Naive thymus-derived CD4-positive, alpha-beta T cell (primary cell): ENCODE data around the gene ZER1. TPM values are rescaled to one million over a fixed set of nuclear protein-coding genes. Genes with fewer than 3 reads are reported as not detected.
"Not testable (repeated sequence)": the region's sequence is repeated elsewhere in the genome, so short reads cannot be mapped to it uniquely, and the experiment has no call there.

Experiments used
- ATAC-seq: fragments of 150-1000 bp; cut with Tn5 transposase; 2 replicates; pipeline ENCODE4 v1.10.0; 2021; ENCODE audit warnings: mild to moderate bottlenecking, moderate library complexity
- CTCF ChIA-PET: fragments of 350-600 bp; sonication (Branson Sonifier 250); formaldehyde crosslinking; loops from one replicate; lab custom pipeline; 2021; ENCODE audit warnings: antibody characterized with exemption; lab: Charles Lee
- POLR2A ChIA-PET: fragments of 350-600 bp; sonication (Branson Sonifier 250); formaldehyde crosslinking; loops from one replicate; lab custom pipeline; 2021; ENCODE audit warnings: antibody characterized with exemption, inconsistent platforms; lab: Charles Lee
- DNase-seq, 9 donors: peaks; one replicate each; pipeline versions ENCODE4 v3.0.0 to v3.0.0-alpha.2; 2020 to 2022; ENCODE audit warnings: mixed read lengths in 1 of 9
- H3K27ac ChIP-seq: one replicate; pipeline ENCODE4 v1.7.0; 2013; ENCODE audit warnings: mild to moderate bottlenecking, low read depth, low read length, moderate library complexity
- H3K27me3 ChIP-seq, 2 donors: one replicate each; pipeline ENCODE4 v1.7.0; 2013; ENCODE audit warnings: low read length in 2 of 2, mild to moderate bottlenecking in 2 of 2, moderate library complexity in 2 of 2; ENCODE audit not compliant: control insufficient read depth in 2 of 2, insufficient read depth in 2 of 2
- H3K36me3 ChIP-seq, 3 experiments: 1 replicate in 2 of 3; 2 replicates in 1 of 3; pipeline ENCODE4 v1.7.0; 2013; ENCODE audit warnings: low read length in 3 of 3, mild to moderate bottlenecking in 3 of 3, moderate library complexity in 1 of 3; ENCODE audit not compliant: insufficient read depth in 3 of 3, control insufficient read depth in 2 of 3
- H3K4me1 ChIP-seq, 2 donors: one replicate each; pipeline ENCODE4 v1.7.0; 2013; ENCODE audit warnings: low read length in 2 of 2, mild to moderate bottlenecking in 2 of 2, moderate library complexity in 1 of 2; ENCODE audit not compliant: control insufficient read depth in 2 of 2, insufficient read depth in 2 of 2
- H3K4me3 ChIP-seq: 2 replicates; pipeline ENCODE4 v1.7.0; 2013; ENCODE audit warnings: mild to moderate bottlenecking, low read length
- H3K9me3 ChIP-seq, 3 experiments: 1 replicate in 2 of 3; 2 replicates in 1 of 3; pipeline ENCODE4 v1.7.0; 2013; ENCODE audit warnings: low read length in 3 of 3; ENCODE audit not compliant: control insufficient read depth in 2 of 3
- H3K27ac Mint-ChIP-seq, 9 donors: one replicate each; pipeline ENCODE4 v1.8.0; 2020 to 2022; ENCODE audit warnings: mixed read lengths in 9 of 9, mild to moderate bottlenecking in 8 of 9, moderate library complexity in 5 of 9, inconsistent platforms in 2 of 9
- H3K27me3 Mint-ChIP-seq, 5 donors: one replicate each; pipeline ENCODE4 v1.8.0; 2021 to 2022; ENCODE audit warnings: mixed read lengths in 5 of 5, mild to moderate bottlenecking in 1 of 5
- H3K36me3 Mint-ChIP-seq, 5 donors: one replicate each; pipeline ENCODE4 v1.8.0; 2020 to 2022; ENCODE audit warnings: mixed read lengths in 5 of 5, mild to moderate bottlenecking in 3 of 5, inconsistent platforms in 1 of 5
- H3K4me1 Mint-ChIP-seq, 7 donors: one replicate each; pipeline ENCODE4 v1.8.0; 2020 to 2022; ENCODE audit warnings: mixed read lengths in 7 of 7, mild to moderate bottlenecking in 3 of 7, inconsistent platforms in 1 of 7
- H3K4me3 Mint-ChIP-seq, 10 donors: one replicate each; pipeline ENCODE4 v1.8.0; 2020 to 2022; ENCODE audit warnings: mild to moderate bottlenecking in 10 of 10, mixed read lengths in 10 of 10, moderate library complexity in 6 of 10, inconsistent platforms in 2 of 10
- H3K9me3 Mint-ChIP-seq, 11 donors: one replicate each; pipeline ENCODE4 v1.8.0; 2020 to 2022; ENCODE audit warnings: mixed read lengths in 11 of 11, mild to moderate bottlenecking in 4 of 11, inconsistent platforms in 1 of 11, moderate library complexity in 1 of 11
- intact Hi-C, 2 donors: fragments of 100-400 bp; cut with micrococcal nuclease; formaldehyde crosslinking; loops; one replicate each; pipeline ENCODE4 v1.15.1; 2023
- polyA plus RNA-seq, 2 donors: library from polyadenylated mRNA; unstranded; fragments of 300-500 nt; fragmentation: Illumina TruSeq; gene quantifications; one replicate each; pipeline ENCODE4 v1.2.3, GENCODE V29; 2021
- total RNA-seq, 6 experiments: library from RNA in 5 of 6; stranded (reverse) in 5 of 6; gene quantifications; 1 replicate in 5 of 6; 2 replicates in 1 of 6; pipeline ENCODE4 v1.2.3 and lab custom pipeline; 2021 to 2026

ZER1 gene
- total and polyA plus RNA-seq, 7 experiments from 2014 or later = 22.7 to 57.7 (median 37.6) TPM

GRCh38 chr9:128701227-128701854 lies 70.4 kb downstream of the ZER1 start:
- ChIA-PET POLR2A (interaction anchor here (0.6 to 1.0 kb wide), 2 partner anchors 11 to 23 kb away, joined by 3 read pairs; partner anchors contain the start of gene ZDHHC12), CTCF (interaction anchor here (0.6 to 0.9 kb wide), 2 partner anchors 9 to 94 kb away, joined by 3 to 4 read pairs; no protein-coding TSS in a partner anchor)
- Histone ChIP-seq H3K4me1 (no peaks in the 10 kb centered on the region), H3K4me3 (no peak overlapping the region), H3K9me3 (no peaks in the 10 kb centered on the region), H3K27ac (no peak overlapping the region), H3K27me3 (no peaks in the 10 kb centered on the region), H3K36me3 (peaks cover 2 to 9% (median 3%) of the 10 kb centered on the region in 3 experiments)
- no peaks in the 10 kb centered on the region for H3K27me3 Mint-ChIP-seq
- peaks cover 0 to 6% (median 0%) of the 10 kb centered on the region in 5 donors for H3K36me3 Mint-ChIP-seq
- intact Hi-C loops = loop anchor here (5.0 kb wide), 1 partner anchor 86 kb away; the partner anchor contains the start of gene TBC1D13 (in 2 of the 2)
- no peak for ATAC-seq
- peak overlapping the region in 2 of 9 donors; percentile 67 to 71 for H3K27ac Mint-ChIP-seq
- peak overlapping the region in 8 of 10 donors; percentile 14 to 92 (median 52) for H3K4me3 Mint-ChIP-seq
- DNase-seq = no peak
- no peaks in the 10 kb centered on the region for H3K9me3 Mint-ChIP-seq
- peaks cover 4 to 17% (median 10%) of the 10 kb centered on the region in 7 donors for H3K4me1 Mint-ChIP-seq

GRCh38 chr9:128699096-128699795 lies 72.5 kb downstream of the ZER1 start:
- H3K4me3 ChIP-seq, H3K27ac Mint-ChIP-seq, H3K36me3 Mint-ChIP-seq, intact Hi-C loops, H3K9me3 ChIP-seq, H3K9me3 Mint-ChIP-seq, ATAC-seq, H3K27me3 ChIP-seq, CTCF ChIA-PET, H3K4me1 ChIP-seq, H3K4me3 Mint-ChIP-seq, DNase-seq, H3K27me3 Mint-ChIP-seq, H3K27ac ChIP-seq: not testable (repeated sequence)
- H3K36me3 ChIP-seq = peaks cover 3 to 18% (median 14%) of the 10 kb centered on the region in 3 experiments
- peaks cover 4 to 17% (median 10%) of the 10 kb centered on the region in 7 donors for H3K4me1 Mint-ChIP-seq
- POLR2A ChIA-PET = interaction anchor here (1.1 kb wide), 1 partner anchor 10 kb away, joined by 3 read pairs; the partner anchor contains the start of gene SET

GRCh38 chr9:128696923-128697707 lies 74.6 kb downstream of the ZER1 start:
- DNase-seq (no peak), ATAC-seq (no peak)
- intact Hi-C loops = no loop called here
- no peak overlapping the region for H3K4me3 ChIP-seq
- Mint-ChIP-seq H3K9me3 (no peaks in the 10 kb centered on the region), H3K27me3 (no peaks in the 10 kb centered on the region), H3K4me1 (peaks cover 0 to 15% (median 10%) of the 10 kb centered on the region in 7 donors), H3K36me3 (peaks cover 8 to 20% (median 13%) of the 10 kb centered on the region in 5 donors), H3K4me3 (no peak overlapping the region), H3K27ac (peak overlapping the region in 4 of 9 donors; percentile 11 to 75 (median 63))
- no peak overlapping the region for H3K27ac ChIP-seq
- CTCF ChIA-PET = interaction anchor here (0.6 to 1.0 kb wide), 2 partner anchors 12 kb away, joined by 3 to 4 read pairs; no protein-coding TSS in a partner anchor
- no peaks in the 10 kb centered on the region for H3K27me3 ChIP-seq
- H3K4me1 ChIP-seq = no peaks in the 10 kb centered on the region
- no peaks in the 10 kb centered on the region for H3K9me3 ChIP-seq
- POLR2A ChIA-PET = interaction anchor here (0.7 to 1.4 kb wide), 4 partner anchors 11 to 48 kb away, joined by 3 to 4 read pairs (median 4); partner anchors contain the start of genes DYNC2I2 and ZDHHC12
- peaks cover 11 to 36% (median 35%) of the 10 kb centered on the region in 3 experiments for H3K36me3 ChIP-seq

GRCh38 chr9:128694344-128694743 lies 77.4 kb downstream of the ZER1 start:
- Mint-ChIP-seq H3K27me3 (no peaks in the 10 kb centered on the region), H3K4me3 (no peak overlapping the region), H3K36me3 (peaks cover 11 to 30% (median 21%) of the 10 kb centered on the region in 5 donors), H3K27ac (peak overlapping the region in 1 of 9 donors; percentile 90), H3K9me3 (no peaks in the 10 kb centered on the region), H3K4me1 (peaks cover 13 to 27% (median 20%) of the 10 kb centered on the region in 7 donors)
- no peak overlapping the region for H3K4me3 ChIP-seq
- ATAC-seq (no peak), DNase-seq (no peak)
- H3K4me1 ChIP-seq = peaks cover 0 to 12% of the 10 kb centered on the region in 2 donors
- no peaks in the 10 kb centered on the region for H3K27me3 ChIP-seq
- no peaks in the 10 kb centered on the region for H3K9me3 ChIP-seq
- intact Hi-C loops = no loop called here
- POLR2A ChIA-PET = interaction anchor here (1.2 kb wide), 1 partner anchor 10 kb away, joined by 3 read pairs; no protein-coding TSS in a partner anchor
- H3K27ac ChIP-seq = no peak overlapping the region
- H3K36me3 ChIP-seq = peaks cover 11 to 45% (median 36%) of the 10 kb centered on the region in 3 experiments
- CTCF ChIA-PET = interaction anchor here (0.7 kb wide), 1 partner anchor 394 kb away, joined by 3 read pairs; no protein-coding TSS in a partner anchor

GRCh38 chr9:128693738-128694137 lies 78.0 kb downstream of the ZER1 start:
- H3K4me3 Mint-ChIP-seq = not testable (repeated sequence)
- peaks cover 11 to 45% (median 36%) of the 10 kb centered on the region in 3 experiments for H3K36me3 ChIP-seq
- POLR2A ChIA-PET = interaction anchor here (0.5 to 1.2 kb wide), 3 partner anchors 10 to 111 kb away, joined by 3 to 4 read pairs (median 3); no protein-coding TSS in a partner anchor

More at GRCh38 chr9:128693738-128694137, 78.0 kb downstream of the ZER1 start:
- ATAC-seq, H3K9me3 Mint-ChIP-seq, H3K27me3 ChIP-seq, H3K4me3 ChIP-seq, H3K27ac ChIP-seq, DNase-seq, intact Hi-C loops, H3K9me3 ChIP-seq, H3K27me3 Mint-ChIP-seq: not testable (repeated sequence)
- peaks cover 0 to 12% of the 10 kb centered on the region in 2 donors for H3K4me1 ChIP-seq
- CTCF ChIA-PET = interaction anchor here (0.6 to 0.7 kb wide), 2 partner anchors 38 to 394 kb away, joined by 3 to 4 read pairs; no protein-coding TSS in a partner anchor
- Mint-ChIP-seq H3K36me3 (peaks cover 11 to 30% (median 21%) of the 10 kb centered on the region in 5 donors), H3K4me1 (peaks cover 13 to 27% (median 20%) of the 10 kb centered on the region in 7 donors), H3K27ac (peak overlapping the region in 5 of 9 donors; percentile 6 to 90 (median 56))
